ENCODE data around the gene ZNF160.

DNA sequence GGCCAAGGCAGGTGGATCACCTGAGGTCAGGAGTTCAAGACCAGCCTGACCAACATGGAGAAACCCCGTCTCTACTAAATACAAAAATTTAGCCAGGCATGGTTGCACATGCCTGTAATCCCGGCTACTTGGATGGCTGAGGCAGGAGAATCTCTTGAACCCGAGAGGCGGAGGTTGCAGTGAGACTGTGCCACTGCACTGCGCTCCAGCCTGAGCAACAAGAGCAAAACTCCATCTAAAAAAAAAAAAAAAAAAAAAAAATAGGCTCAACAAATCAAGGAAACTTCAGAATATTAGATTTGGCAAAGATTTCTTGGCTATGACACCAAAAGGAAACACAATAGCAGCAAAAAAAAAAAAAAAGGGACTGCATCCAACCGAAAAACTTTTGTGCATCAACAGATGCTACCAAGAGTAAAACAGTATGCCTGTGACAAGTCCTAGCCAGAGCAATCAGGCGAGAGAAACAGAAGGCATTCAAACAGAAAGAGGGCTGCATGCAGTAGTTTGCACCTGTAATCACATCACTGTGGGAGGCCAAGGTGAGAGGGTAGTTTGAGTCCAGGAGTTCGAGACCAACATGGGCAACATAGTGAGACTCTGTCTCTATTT, 23.8 kb downstream of the ZNF160 start:
- TF ChIP-seq, protein P1, sequence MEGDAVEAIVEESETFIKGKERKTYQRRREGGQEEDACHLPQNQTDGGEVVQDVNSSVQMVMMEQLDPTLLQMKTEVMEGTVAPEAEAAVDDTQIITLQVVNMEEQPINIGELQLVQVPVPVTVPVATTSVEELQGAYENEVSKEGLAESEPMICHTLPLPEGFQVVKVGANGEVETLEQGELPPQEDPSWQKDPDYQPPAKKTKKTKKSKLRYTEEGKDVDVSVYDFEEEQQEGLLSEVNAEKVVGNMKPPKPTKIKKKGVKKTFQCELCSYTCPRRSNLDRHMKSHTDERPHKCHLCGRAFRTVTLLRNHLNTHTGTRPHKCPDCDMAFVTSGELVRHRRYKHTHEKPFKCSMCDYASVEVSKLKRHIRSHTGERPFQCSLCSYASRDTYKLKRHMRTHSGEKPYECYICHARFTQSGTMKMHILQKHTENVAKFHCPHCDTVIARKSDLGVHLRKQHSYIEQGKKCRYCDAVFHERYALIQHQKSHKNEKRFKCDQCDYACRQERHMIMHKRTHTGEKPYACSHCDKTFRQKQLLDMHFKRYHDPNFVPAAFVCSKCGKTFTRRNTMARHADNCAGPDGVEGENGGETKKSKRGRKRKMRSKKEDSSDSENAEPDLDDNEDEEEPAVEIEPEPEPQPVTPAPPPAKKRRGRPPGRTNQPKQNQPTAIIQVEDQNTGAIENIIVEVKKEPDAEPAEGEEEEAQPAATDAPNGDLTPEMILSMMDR (conservative IDR thresholded peaks at IDR 0.05; ENCODE audit: low read depth in 2 of 2), result no peak
- no peak for TF ChIP-seq EZH2 (IDR thresholded peaks at IDR 0.05; ENCODE audit: low read depth, unreplicated experiment)
- TF ChIP-seq EZH2phosphoT487 (IDR thresholded peaks at IDR 0.05; ENCODE audit: unreplicated experiment), result no peak
- TF ChIP-seq ZNF331 (CRISPR knock-in tag; IDR thresholded peaks at IDR 0.05; ENCODE audit: low read depth), result no peak
- no peak for TF ChIP-seq JUNB (IDR thresholded peaks at IDR 0.05; ENCODE audit: unreplicated experiment)
